ENCODE measurements around the gene OASL.

OASL gene

GRCh38 chr12:121010860-121011259 lies 28.2 kb downstream of the OASL start:
- no peak for DNase-seq

GRCh38 chr12:121009741-121010140 lies 29.3 kb downstream of the OASL start:
- no peak for DNase-seq

- DNase-seq: no peak
Observed at GRCh38 chr12:121008347-121009098, 30.5 kb downstream of the OASL start.

DNA sequence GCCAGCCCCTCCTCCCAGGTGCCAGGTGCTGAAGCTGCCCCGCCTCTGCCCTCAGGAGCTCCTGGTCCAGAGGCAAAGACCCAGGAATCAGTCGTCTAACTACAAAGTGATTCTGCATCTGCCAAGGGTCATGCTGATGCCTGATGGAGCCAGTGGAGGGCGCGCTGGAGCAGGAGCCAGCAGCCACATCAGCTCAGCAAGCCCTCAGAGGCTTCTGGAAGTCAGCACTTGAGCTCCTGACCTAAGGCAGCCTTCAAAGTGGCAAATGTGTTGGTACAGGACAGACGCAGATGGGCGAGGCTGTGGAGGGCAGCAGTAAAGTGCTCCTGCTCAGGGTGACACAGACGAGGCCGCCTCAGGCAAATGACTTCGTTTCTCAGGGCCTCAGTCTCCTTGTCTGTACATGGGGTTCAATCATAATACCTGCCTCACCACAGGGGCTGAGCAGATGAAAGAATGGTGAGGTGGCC lies 33.7 kb downstream of the OASL start:
- peak; percentile 55 to 65 for DNase-seq

DNA sequence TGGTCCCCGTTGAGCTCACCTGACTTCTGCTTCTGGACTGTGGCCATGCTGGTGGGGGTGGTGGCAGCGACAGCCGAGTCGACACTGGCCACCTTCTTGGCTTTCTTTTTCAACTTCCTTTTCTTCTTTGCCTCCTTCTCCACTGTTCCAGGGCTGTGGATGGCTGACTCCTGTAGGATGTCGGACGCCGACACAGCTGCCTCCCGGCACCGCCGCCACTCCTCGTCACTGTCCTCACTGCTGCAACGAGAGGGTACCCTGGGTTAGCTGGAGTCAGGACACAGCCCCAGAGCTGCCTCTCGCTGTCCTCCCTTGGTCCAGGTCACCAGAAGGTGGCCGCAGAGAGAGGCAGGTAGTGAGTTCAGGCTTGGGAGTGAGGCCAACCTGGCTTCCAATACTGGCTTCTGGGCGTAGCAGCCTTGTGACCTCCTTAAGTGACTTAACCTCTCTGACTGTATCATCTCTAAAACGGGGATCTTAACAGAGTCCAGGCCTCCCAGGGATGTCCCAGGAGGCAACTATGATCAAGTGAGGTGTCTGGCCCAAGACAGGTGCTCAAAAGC lies 34.7 kb downstream of the OASL start:
- DNase-seq: no peak

DNA sequence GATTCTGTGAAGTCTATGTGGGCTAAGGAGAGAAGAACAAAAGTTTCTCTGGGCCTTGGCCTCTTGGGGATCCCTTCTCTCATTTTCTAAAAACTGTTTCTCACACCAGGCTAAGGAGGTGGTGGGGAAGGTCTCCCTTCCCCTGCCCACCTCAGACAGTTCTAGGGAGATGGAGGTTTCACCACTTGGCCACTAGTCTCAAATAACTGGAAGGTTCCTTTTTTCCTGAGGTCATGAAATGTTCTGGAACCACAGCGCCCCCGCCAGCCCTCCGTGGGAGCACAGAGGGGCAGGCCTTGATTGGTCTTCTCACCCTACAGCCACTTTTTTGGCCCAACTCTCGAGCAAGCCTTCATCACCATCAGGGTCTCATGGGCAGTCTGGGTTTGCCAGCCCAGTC lies 35.4 kb downstream of the OASL start:
- no peak for DNase-seq

DNA sequence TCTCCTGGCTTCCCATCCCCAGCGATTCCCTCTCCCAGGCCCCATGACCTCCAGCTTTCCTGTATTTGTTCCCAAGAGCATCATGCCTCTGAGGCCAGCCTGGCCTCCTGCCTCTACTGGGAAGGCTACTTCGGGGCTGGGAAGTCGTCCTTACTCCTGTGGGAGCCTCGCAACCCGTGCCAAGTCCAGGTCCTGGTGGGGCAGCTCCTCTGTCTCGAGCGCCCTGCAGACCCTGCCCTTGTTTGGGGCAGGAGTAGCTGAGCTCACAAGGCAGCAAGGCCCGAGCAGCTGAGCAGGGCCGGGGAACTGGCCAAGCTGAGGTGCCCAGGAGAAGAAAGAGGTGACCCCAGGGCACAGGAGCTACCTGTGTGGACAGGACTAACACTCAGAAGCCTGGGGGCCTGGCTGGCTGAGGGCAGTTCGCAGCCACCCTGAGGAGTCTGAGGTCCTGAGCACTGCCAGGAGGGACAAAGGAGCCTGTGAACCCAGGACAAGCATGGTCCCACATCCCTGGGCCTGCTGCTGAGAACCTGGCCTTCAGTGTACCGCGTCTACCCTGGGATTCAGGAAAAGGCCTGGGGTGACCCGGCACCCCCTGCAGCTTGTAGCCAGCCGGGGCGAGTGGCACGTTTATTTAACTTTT lies 37.1 kb downstream of the OASL start:
- DNase-seq: no peak

GRCh38 chr12:121001060-121001459 lies 38.0 kb downstream of the OASL start:
- DNase-seq: no peak

- DNase-seq: no peak
Observed at GRCh38 chr12:121000530-121000929, 38.5 kb downstream of the OASL start.

- peak in 1 of 2 donors; percentile 13 for DNase-seq
Observed at GRCh38 chr12:120999191-121000120, 39.6 kb downstream of the OASL start.

GRCh38 chr12:120998435-120998834 lies 40.6 kb downstream of the OASL start:
- DNase-seq: no peak

DNA sequence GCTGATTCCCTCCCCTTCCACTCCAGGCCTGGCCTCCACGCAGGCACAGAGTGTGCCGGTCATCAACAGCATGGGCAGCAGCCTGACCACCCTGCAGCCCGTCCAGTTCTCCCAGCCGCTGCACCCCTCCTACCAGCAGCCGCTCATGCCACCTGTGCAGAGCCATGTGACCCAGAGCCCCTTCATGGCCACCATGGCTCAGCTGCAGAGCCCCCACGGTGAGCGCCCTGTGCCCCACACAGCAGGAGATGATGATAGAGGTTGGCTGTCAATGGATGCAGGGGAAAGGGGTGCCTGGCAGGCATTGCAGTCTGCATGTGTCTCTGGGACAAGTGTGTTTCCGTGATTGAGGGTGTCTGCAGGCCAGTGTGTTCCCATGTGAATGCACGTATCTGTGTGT lies 41.6 kb downstream of the OASL start:
- DNase-seq: no peak

DNA sequence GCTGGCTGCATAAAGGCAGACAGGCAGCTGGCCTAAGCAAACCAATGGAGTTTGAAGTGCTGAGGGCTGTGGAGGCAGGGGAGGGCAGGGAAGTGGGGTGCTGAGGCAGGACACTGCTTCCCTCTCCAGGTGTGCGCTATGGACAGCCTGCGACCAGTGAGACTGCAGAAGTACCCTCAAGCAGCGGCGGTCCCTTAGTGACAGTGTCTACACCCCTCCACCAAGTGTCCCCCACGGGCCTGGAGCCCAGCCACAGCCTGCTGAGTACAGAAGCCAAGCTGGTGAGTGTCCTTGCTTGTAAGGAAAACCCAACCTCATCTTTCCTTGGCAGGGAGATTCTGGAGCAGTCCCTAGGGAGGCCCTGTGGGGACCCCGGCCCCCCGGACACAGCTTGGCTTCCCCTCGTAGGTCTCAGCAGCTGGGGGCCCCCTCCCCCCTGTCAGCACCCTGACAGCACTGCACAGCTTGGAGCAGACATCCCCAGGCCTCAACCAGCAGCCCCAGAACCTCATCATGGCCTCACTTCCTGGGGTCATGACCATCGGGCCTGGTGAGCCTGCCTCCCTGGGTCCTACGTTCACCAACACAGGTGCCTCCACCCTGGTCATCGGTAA lies 42.8 kb downstream of the OASL start:
- DNase-seq: no peak

DNA sequence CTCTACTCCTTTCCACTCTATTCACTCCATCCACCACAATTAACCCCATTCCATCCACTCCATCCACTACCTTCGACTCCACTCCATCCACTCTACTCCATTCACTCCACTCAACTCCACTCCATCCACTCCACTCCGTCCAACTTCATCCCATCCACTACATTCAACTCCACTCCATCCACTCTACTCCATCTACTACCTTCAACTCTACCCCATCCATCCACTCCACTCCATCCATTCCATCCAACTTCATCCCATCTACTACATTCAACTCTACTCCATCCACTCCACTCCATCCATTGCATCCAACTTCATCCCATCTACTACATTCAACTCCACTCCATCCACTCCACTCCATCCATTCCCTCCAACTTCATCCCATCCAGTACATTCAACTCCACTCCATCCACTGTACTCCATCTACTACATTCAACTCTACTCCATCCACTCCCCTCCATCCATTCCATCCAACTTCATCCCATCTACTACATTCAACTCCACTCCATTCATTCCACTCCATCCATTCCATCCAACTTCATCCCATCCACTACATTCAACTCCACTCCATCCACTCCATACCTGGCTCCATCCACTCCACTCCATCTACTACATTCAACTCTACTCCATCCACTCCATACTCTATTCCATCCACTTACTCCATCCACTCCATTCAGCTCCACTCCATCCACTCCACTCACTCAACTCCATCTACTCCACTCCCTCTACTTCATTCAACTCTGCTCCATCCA lies 44.3 kb downstream of the OASL start:
- no peak for DNase-seq

GRCh38 chr12:120994059-120994458 lies 45.0 kb downstream of the OASL start:
- DNase-seq: no peak

GRCh38 chr12:120993496-120993895 lies 45.5 kb downstream of the OASL start:
- no peak for DNase-seq

DNA sequence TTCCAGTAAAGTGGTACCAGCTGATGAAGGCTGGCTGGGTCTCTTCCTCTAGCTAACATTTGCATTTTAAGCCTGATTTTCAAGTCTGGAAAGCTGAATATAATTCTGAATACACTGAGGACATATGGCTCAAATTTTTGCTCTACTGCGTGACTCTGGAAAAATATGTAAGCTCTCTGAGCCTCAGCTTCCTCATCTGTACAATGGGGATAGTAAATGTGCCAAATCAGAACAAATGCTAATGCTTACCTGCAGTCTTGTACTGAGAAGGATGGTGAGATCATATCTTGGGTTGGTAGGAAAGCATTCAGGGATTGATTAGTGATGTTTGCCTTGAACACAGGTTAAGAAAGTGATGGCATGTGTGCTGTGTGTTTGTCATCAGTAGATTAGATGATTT lies 46.1 kb downstream of the OASL start:
- no peak for DNase-seq

DNA sequence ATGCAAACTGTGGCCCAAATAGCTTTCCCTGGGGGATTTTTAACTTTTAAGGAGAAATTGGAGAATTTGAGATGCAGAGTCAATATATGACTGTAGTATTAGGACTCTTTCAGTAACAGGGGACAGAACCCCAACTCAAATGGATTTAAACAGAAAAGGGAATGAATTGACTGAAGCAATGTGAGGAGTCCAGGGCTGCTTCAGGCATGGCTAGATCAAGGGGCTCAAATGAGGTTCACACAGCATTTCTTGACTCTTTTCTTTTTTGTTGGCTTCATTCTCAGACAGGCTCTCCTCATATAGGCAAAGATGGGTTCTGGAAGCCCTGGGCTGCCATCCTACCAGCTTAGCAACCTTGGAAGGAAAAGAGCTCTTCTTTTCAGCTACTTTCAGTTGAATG lies 47.1 kb downstream of the OASL start:
- DNase-seq: no peak

GRCh38 chr12:120990487-120991055 lies 48.5 kb downstream of the OASL start:
- DNase-seq: no peak

DNA sequence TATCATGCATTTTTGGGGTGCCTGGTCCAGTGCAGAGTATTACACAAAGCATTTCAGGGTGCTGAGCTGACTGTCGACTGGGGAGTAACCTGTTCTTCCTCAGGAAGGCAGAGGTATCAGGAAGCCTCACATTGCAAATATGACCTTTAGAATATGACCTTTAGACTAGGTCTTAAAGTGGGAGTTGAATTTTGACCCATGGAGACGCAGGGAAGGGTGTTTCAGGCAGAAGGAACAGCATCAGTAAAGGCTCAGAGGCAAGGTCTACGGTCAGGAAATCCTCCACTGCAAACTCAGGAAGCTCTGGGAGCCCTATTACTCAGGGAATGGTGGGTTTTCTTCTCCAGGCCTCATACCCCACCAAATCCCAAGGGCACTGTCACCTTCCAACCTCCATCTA lies 49.4 kb downstream of the OASL start:
- no peak for DNase-seq

GRCh38 chr12:120988658-120989057 lies 50.4 kb downstream of the OASL start:
- no peak for DNase-seq

- no peak for DNase-seq
Observed at GRCh38 chr12:120988234-120988633, 50.8 kb downstream of the OASL start.
